Neural cell (in vitro differentiated cells): Measurements from ENCODE around the gene CDCP2.

Experiments used
- TAF1 ChIP-seq: IDR thresholded peaks from 2 replicates; pipeline ENCODE4 v1.6.1; 2012; ENCODE audit warnings: low read depth
- TF ChIP-seq, protein P1 (sequence below): fragments of 450-650 bp; IDR thresholded peaks from 2 replicates; pipeline ENCODE4 v1.5.1; 2014; ENCODE audit warnings: antibody characterized with exemption, mild to moderate bottlenecking, moderate library complexity; ENCODE audit not compliant: poor library complexity, severe bottlenecking

DNA sequence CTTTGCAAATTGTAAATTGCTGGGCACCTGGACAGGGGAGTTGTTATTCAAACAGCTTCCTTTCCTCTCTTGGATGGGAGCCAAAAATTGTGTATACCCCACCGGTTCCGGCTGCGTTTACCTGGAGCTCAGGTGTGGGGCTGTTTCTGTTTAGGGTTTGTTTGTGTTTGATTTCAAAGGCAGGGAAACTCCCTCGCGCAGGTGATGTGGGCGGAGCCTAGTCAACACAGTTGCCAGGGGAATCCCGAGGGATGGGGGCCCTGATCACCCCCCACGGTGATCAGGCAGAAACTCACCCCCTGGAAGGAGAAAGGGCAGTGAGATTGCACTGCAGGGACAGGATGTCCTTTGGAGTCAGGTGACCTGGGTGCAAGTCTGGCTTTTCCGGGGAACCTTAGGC lies 28.3 kb downstream of the CDCP2 start:
- TF ChIP-seq, protein P1, sequence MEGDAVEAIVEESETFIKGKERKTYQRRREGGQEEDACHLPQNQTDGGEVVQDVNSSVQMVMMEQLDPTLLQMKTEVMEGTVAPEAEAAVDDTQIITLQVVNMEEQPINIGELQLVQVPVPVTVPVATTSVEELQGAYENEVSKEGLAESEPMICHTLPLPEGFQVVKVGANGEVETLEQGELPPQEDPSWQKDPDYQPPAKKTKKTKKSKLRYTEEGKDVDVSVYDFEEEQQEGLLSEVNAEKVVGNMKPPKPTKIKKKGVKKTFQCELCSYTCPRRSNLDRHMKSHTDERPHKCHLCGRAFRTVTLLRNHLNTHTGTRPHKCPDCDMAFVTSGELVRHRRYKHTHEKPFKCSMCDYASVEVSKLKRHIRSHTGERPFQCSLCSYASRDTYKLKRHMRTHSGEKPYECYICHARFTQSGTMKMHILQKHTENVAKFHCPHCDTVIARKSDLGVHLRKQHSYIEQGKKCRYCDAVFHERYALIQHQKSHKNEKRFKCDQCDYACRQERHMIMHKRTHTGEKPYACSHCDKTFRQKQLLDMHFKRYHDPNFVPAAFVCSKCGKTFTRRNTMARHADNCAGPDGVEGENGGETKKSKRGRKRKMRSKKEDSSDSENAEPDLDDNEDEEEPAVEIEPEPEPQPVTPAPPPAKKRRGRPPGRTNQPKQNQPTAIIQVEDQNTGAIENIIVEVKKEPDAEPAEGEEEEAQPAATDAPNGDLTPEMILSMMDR, result no peak
- TF ChIP-seq TAF1, result no peak
